Measurements from ENCODE around the gene KHDC3L. TPM values are rescaled to one million over a fixed set of nuclear protein-coding genes. Genes with fewer than 3 reads are reported as not detected.

KHDC3L gene
- total and polyA plus RNA-seq, 2 experiments from 2014 or later, result not detected

- Histone ChIP-seq H3K36me3 (replicated peaks; ENCODE audit: insufficient read depth, low read depth) (no peaks in the 10 kb centered on the region), H3K4me1 (ENCODE audit: insufficient read depth) (no peaks in the 10 kb centered on the region), H4K20me1 (ENCODE audit: insufficient read depth, poor library complexity, severe bottlenecking) (no peaks in the 10 kb centered on the region), H3K9me3 (ENCODE audit: low read depth) (no peaks in the 10 kb centered on the region), H3K9me2 (replicated peaks; ENCODE audit: insufficient read depth) (no peaks in the 10 kb centered on the region), H3K27me3 (peaks cover 2% of the 10 kb centered on the region), H2AFZ (no peak overlapping the region), H3K79me2 (no peaks in the 10 kb centered on the region), H3K4me2 (no peak overlapping the region), H3K4me3 (no peak overlapping the region), H3K27ac (no peak overlapping the region)
- 99% methylated on average over 3 of the region's 3 CpGs for WGBS (ENCODE audit: low lambda C conversion rate, missing lambda C conversion rate)
- no peak for DNase-seq (ENCODE audit: low spot score)
- TF ChIP-seq CTCF (IDR thresholded peaks at IDR 0.05; ENCODE audit: poor library complexity) (no peak), EZH2 (IDR thresholded peaks at IDR 0.05; ENCODE audit: borderline replicate concordance) (no peak), EZH2phosphoT487 (IDR thresholded peaks at IDR 0.05; ENCODE audit: low read depth, severe bottlenecking, unreplicated experiment) (no peak)
These were observed 36.8 kb upstream of the KHDC3L start for GRCh38 chr6:73325656-73326055.

GRCh38 chr6:73328790-73329189, 33.7 kb upstream of the KHDC3L start:
- 76% methylated on average over 3 of the region's 3 CpGs for WGBS (ENCODE audit: low lambda C conversion rate, missing lambda C conversion rate)
- DNase-seq (ENCODE audit: low spot score), result no peak
- Histone ChIP-seq H3K4me3 (no peak overlapping the region), H3K79me2 (no peaks in the 10 kb centered on the region), H2AFZ (no peak overlapping the region), H3K27ac (no peak overlapping the region), H4K20me1 (ENCODE audit: insufficient read depth, poor library complexity, severe bottlenecking) (no peaks in the 10 kb centered on the region), H3K36me3 (replicated peaks; ENCODE audit: insufficient read depth, low read depth) (no peaks in the 10 kb centered on the region), H3K4me1 (ENCODE audit: insufficient read depth) (no peaks in the 10 kb centered on the region), H3K9me3 (ENCODE audit: low read depth) (no peaks in the 10 kb centered on the region), H3K9me2 (replicated peaks; ENCODE audit: insufficient read depth) (no peaks in the 10 kb centered on the region), H3K27me3 (peaks cover 6% of the 10 kb centered on the region), H3K4me2 (no peak overlapping the region)
- TF ChIP-seq EZH2 (IDR thresholded peaks at IDR 0.05; ENCODE audit: borderline replicate concordance) (no peak), EZH2phosphoT487 (IDR thresholded peaks at IDR 0.05; ENCODE audit: low read depth, severe bottlenecking, unreplicated experiment) (no peak), CTCF (IDR thresholded peaks at IDR 0.05; ENCODE audit: poor library complexity) (no peak)

- Histone ChIP-seq H3K9me2 (replicated peaks; ENCODE audit: insufficient read depth) (no peaks in the 10 kb centered on the region), H3K27me3 (peaks cover 6% of the 10 kb centered on the region), H3K4me1 (ENCODE audit: insufficient read depth) (no peaks in the 10 kb centered on the region), H3K4me3 (no peak overlapping the region), H4K20me1 (ENCODE audit: insufficient read depth, poor library complexity, severe bottlenecking) (no peaks in the 10 kb centered on the region), H3K27ac (no peak overlapping the region), H2AFZ (no peak overlapping the region), H3K4me2 (no peak overlapping the region), H3K79me2 (no peaks in the 10 kb centered on the region), H3K9me3 (ENCODE audit: low read depth) (no peaks in the 10 kb centered on the region), H3K36me3 (replicated peaks; ENCODE audit: insufficient read depth, low read depth) (no peaks in the 10 kb centered on the region)
- TF ChIP-seq EZH2 (IDR thresholded peaks at IDR 0.05; ENCODE audit: borderline replicate concordance) (no peak), CTCF (IDR thresholded peaks at IDR 0.05; ENCODE audit: poor library complexity) (no peak), EZH2phosphoT487 (IDR thresholded peaks at IDR 0.05; ENCODE audit: low read depth, severe bottlenecking, unreplicated experiment) (no peak)
- no peak for DNase-seq (ENCODE audit: low spot score)
- WGBS (ENCODE audit: low lambda C conversion rate, missing lambda C conversion rate), result 76% methylated on average over 3 of the region's 3 CpGs
These were observed 33.3 kb upstream of the KHDC3L start for GRCh38 chr6:73329201-73329600.

- no peaks in the 10 kb centered on the region for H3K9me2 ChIP-seq (replicated peaks; ENCODE audit: insufficient read depth)
- 59% methylated on average over 3 of the region's 3 CpGs for WGBS (ENCODE audit: low lambda C conversion rate, missing lambda C conversion rate)
- H3K9me3 ChIP-seq (ENCODE audit: low read depth), result no peaks in the 10 kb centered on the region
- H3K4me1 ChIP-seq (ENCODE audit: insufficient read depth), result no peaks in the 10 kb centered on the region
- TF ChIP-seq EZH2 (IDR thresholded peaks at IDR 0.05; ENCODE audit: borderline replicate concordance) (no peak), EZH2phosphoT487 (IDR thresholded peaks at IDR 0.05; ENCODE audit: low read depth, severe bottlenecking, unreplicated experiment) (no peak), CTCF (IDR thresholded peaks at IDR 0.05; ENCODE audit: poor library complexity) (no peak)
- H3K4me3 ChIP-seq, result no peak overlapping the region
- no peaks in the 10 kb centered on the region for H3K79me2 ChIP-seq
- no peak for DNase-seq (ENCODE audit: low spot score)
- H2AFZ ChIP-seq, result no peak overlapping the region
- H3K27ac ChIP-seq, result no peak overlapping the region
- no peaks in the 10 kb centered on the region for H4K20me1 ChIP-seq (ENCODE audit: insufficient read depth, poor library complexity, severe bottlenecking)
- H3K4me2 ChIP-seq, result no peak overlapping the region
- no peaks in the 10 kb centered on the region for H3K27me3 ChIP-seq
- H3K36me3 ChIP-seq (replicated peaks; ENCODE audit: insufficient read depth, low read depth), result no peaks in the 10 kb centered on the region
These were observed 23.1 kb upstream of the KHDC3L start for GRCh38 chr6:73339340-73339739.
